ENCODE measurements around the gene SORBS1. TPM values are rescaled to one million over a fixed set of nuclear protein-coding genes. Genes with fewer than 3 reads are reported as not detected.

The SORBS1 gene
- total RNA-seq, 1 experiment from 2014 or later = 0.56 TPM

GRCh38 chr10:95564291-95564690 lies 3.1 kb upstream of the SORBS1 start:
- Histone ChIP-seq H3K4me1 (ENCODE audit: insufficient read depth, low read length, poor library complexity, severe bottlenecking) (no peaks in the 10 kb centered on the region), H3K4me3 (ENCODE audit: low read depth, low read length, poor library complexity, severe bottlenecking) (no peak overlapping the region), H3K36me3 (ENCODE audit: insufficient read depth, low read length, poor library complexity, severe bottlenecking) (no peaks in the 10 kb centered on the region), H3K9me3 (ENCODE audit: low read depth, low read length, poor library complexity, severe bottlenecking) (no peaks in the 10 kb centered on the region), H3K27me3 (replicated peaks; ENCODE audit: insufficient read depth, low read depth, low read length, poor library complexity) (peaks cover 68% of the 10 kb centered on the region), H3K27ac (ENCODE audit: low read depth, low read length, poor library complexity, severe bottlenecking) (no peak overlapping the region)
- intact Hi-C loops (cut with micrococcal nuclease; ENCODE audit: unreplicated experiment) = no loop called here
- POLR2A ChIA-PET (ENCODE audit: low non-redundant PET) = no interaction called here
- no peak for DNase-seq (ENCODE audit: low spot score)
- BruUV-seq (replicated peaks) = no TSS peak
- TF ChIP-seq EZH2 (IDR thresholded peaks at IDR 0.05; ENCODE audit: borderline replicate concordance, low read depth, low read length, poor library complexity, severe bottlenecking) = no peak
- TF ChIP-seq, protein P1, sequence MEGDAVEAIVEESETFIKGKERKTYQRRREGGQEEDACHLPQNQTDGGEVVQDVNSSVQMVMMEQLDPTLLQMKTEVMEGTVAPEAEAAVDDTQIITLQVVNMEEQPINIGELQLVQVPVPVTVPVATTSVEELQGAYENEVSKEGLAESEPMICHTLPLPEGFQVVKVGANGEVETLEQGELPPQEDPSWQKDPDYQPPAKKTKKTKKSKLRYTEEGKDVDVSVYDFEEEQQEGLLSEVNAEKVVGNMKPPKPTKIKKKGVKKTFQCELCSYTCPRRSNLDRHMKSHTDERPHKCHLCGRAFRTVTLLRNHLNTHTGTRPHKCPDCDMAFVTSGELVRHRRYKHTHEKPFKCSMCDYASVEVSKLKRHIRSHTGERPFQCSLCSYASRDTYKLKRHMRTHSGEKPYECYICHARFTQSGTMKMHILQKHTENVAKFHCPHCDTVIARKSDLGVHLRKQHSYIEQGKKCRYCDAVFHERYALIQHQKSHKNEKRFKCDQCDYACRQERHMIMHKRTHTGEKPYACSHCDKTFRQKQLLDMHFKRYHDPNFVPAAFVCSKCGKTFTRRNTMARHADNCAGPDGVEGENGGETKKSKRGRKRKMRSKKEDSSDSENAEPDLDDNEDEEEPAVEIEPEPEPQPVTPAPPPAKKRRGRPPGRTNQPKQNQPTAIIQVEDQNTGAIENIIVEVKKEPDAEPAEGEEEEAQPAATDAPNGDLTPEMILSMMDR (conservative IDR thresholded peaks at IDR 0.05; ENCODE audit: low read depth, low read length) = no peak
- CTCF ChIA-PET = no interaction called here

DNA sequence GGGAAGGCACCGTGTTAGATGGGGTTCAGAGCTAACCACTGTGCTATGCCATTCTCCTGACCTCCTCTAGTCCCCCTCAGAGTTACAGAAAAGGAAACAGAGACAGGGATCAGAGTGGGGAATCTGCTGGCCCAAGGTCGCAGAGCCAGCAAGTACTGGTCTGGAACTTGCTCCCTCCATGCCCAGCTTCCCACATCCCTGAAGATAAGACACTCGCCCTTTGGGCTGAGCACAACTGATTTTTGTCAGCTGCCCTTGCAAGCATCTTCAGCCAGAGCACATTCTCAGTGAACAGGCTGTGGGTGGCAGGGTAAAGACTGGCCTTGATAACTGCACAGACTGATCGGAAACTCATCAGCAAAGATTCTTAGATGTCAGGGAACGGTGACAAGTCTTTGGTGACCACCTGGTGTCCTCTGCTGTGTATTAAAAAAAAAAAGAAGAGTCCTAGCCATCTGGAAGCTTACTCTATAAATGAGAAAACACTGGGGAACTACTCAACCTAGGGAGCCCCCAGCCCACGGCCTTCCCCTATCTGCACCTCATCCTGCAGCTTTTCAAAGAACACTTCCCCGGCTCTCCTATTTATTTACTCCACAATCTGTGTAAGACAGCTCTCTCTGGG lies 1.3 kb upstream of the SORBS1 start:
- ChIA-PET POLR2A (ENCODE audit: low non-redundant PET) (no interaction called here), CTCF (no interaction called here)
- Histone ChIP-seq H3K4me1 (ENCODE audit: insufficient read depth, low read length, poor library complexity, severe bottlenecking) (no peaks in the 10 kb centered on the region), H3K27ac (ENCODE audit: low read depth, low read length, poor library complexity, severe bottlenecking) (no peak overlapping the region), H3K36me3 (ENCODE audit: insufficient read depth, low read length, poor library complexity, severe bottlenecking) (no peaks in the 10 kb centered on the region), H3K4me3 (ENCODE audit: low read depth, low read length, poor library complexity, severe bottlenecking) (no peak overlapping the region), H3K27me3 (replicated peaks; ENCODE audit: insufficient read depth, low read depth, low read length, poor library complexity) (peaks cover 68% of the 10 kb centered on the region), H3K9me3 (ENCODE audit: low read depth, low read length, poor library complexity, severe bottlenecking) (no peaks in the 10 kb centered on the region)
- no peak for TF ChIP-seq EZH2 (IDR thresholded peaks at IDR 0.05; ENCODE audit: borderline replicate concordance, low read depth, low read length, poor library complexity, severe bottlenecking)
- TF ChIP-seq, protein P1 (conservative IDR thresholded peaks at IDR 0.05; ENCODE audit: low read depth, low read length) = no peak
- BruUV-seq (replicated peaks) = no TSS peak
- intact Hi-C loops (cut with micrococcal nuclease; ENCODE audit: unreplicated experiment) = no loop called here
- no peak for DNase-seq (ENCODE audit: low spot score)

DNA sequence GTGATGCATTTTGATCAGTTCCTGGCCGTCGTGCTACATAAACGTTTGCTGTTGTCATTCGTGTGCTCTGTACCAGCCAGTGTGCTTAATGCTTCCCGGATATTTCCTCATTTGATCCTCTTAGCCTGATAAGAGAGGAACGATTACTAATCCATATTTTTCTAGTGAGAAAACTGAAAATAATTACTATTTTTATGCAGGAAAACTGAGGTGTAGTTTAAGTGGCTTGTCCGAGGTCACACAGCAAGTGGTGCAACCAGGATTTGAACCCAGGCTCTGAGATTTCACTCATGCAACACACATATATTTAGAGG lies 650 bp upstream of the SORBS1 start:
- CTCF ChIA-PET = no interaction called here
- TF ChIP-seq EZH2 (IDR thresholded peaks at IDR 0.05; ENCODE audit: borderline replicate concordance, low read depth, low read length, poor library complexity, severe bottlenecking) = no peak
- TF ChIP-seq, protein P1 (conservative IDR thresholded peaks at IDR 0.05; ENCODE audit: low read depth, low read length) = no peak
- no TSS peak for BruUV-seq (replicated peaks)
- H3K36me3 ChIP-seq (ENCODE audit: insufficient read depth, low read length, poor library complexity, severe bottlenecking) = no peaks in the 10 kb centered on the region
- no peak for DNase-seq (ENCODE audit: low spot score)
- intact Hi-C loops (cut with micrococcal nuclease; ENCODE audit: unreplicated experiment) = no loop called here
- no peak overlapping the region for H3K27ac ChIP-seq (ENCODE audit: low read depth, low read length, poor library complexity, severe bottlenecking)
- H3K9me3 ChIP-seq (ENCODE audit: low read depth, low read length, poor library complexity, severe bottlenecking) = no peaks in the 10 kb centered on the region
- POLR2A ChIA-PET (ENCODE audit: low non-redundant PET) = no interaction called here
- H3K4me1 ChIP-seq (ENCODE audit: insufficient read depth, low read length, poor library complexity, severe bottlenecking) = no peaks in the 10 kb centered on the region
- peaks cover 72% of the 10 kb centered on the region for H3K27me3 ChIP-seq (replicated peaks; ENCODE audit: insufficient read depth, low read depth, low read length, poor library complexity)
- peak overlapping the region; percentile 40 for H3K4me3 ChIP-seq (ENCODE audit: low read depth, low read length, poor library complexity, severe bottlenecking)

Measured in A673 (cell line).